OCI-LY7 (cell line): ENCODE measurements around the gene KDM2A. TPM values are rescaled to one million over a fixed set of nuclear protein-coding genes. Genes with fewer than 3 reads are reported as not detected.

Experiments
- BruUV-seq: library from RNA; stranded (reverse); fragments of 400-500 nt; replicated peaks from 2 replicates; lab custom pipeline; 2021; lab: Mats Ljungman, UMichigan
- CTCF ChIA-PET: fragments of 300-600 bp; sonication (Branson Sonifier 250); formaldehyde crosslinking; loops from one replicate; lab custom pipeline; 2022; ENCODE audit warnings: antibody characterized with exemption; ENCODE audit not compliant: unreplicated experiment; lab: Charles Lee
- POLR2A ChIA-PET: fragments of 300-600 bp; sonication (Branson Sonifier 250); formaldehyde crosslinking; loops from one replicate; lab custom pipeline; 2022; ENCODE audit warnings: antibody characterized with exemption; lab: Charles Lee
- DNase-seq: peaks from one replicate; pipeline ENCODE4 v3.0.0-alpha.2; 2015; ENCODE audit warnings: low spot score
- H2AFZ ChIP-seq: fragments of 200-600 bp; sonication (generic), shearing (Covaris generic); 2 replicates; pipeline ENCODE4 v1.6.1; 2014; ENCODE audit warnings: mild to moderate bottlenecking, antibody characterized with exemption, low read length, moderate library complexity
- H3K27ac ChIP-seq: fragments of 200-600 bp; sonication (generic); 2 replicates; pipeline ENCODE4 v1.5.1; 2014; ENCODE audit warnings: mixed run types, low read depth, mild to moderate bottlenecking, moderate library complexity, low read length, inconsistent platforms; ENCODE audit not compliant: poor library complexity, severe bottlenecking
- H3K36me3 ChIP-seq: fragments of 200-600 bp; sonication (generic); 2 replicates; pipeline ENCODE4 v1.6.1; 2014; ENCODE audit warnings: mild to moderate bottlenecking, antibody characterized with exemption, low read length, moderate library complexity, mixed read lengths; ENCODE audit not compliant: insufficient read depth
- H3K4me1 ChIP-seq: fragments of 200-600 bp; sonication (generic); 2 replicates; pipeline ENCODE4 v1.5.1; 2014; ENCODE audit warnings: mild to moderate bottlenecking, low read length; ENCODE audit not compliant: insufficient read depth, poor library complexity, severe bottlenecking
- H3K4me2 ChIP-seq: fragments of 200-600 bp; sonication (generic); 2 replicates; pipeline ENCODE4 v1.6.1; 2014; ENCODE audit warnings: mild to moderate bottlenecking, low read length
- H3K4me3 ChIP-seq: fragments of 200-600 bp; sonication (generic); 2 replicates; pipeline ENCODE4 v1.5.1; 2014; ENCODE audit warnings: mild to moderate bottlenecking, low read depth, low read length; ENCODE audit not compliant: poor library complexity, severe bottlenecking
- H3K79me2 ChIP-seq: fragments of 200-600 bp; sonication (generic); 2 replicates; pipeline ENCODE4 v1.6.1; 2016; ENCODE audit warnings: low read depth, mild to moderate bottlenecking, low read length, moderate library complexity, mixed read lengths; ENCODE audit not compliant: insufficient read depth
- H3K9me2 ChIP-seq: fragments of 200-600 bp; sonication (generic); 2 replicates; pipeline ENCODE4 v1.6.1; 2016; ENCODE audit warnings: mild to moderate bottlenecking, low read length, mixed read lengths; ENCODE audit not compliant: insufficient read depth
- H3K9me3 ChIP-seq: fragments of 200-600 bp; sonication (generic); 2 replicates; pipeline ENCODE4 v1.6.1; 2014; ENCODE audit warnings: mild to moderate bottlenecking, mixed run types, low read length, mixed read lengths
- H4K20me1 ChIP-seq: fragments of 200-600 bp; sonication (generic); 2 replicates; pipeline ENCODE4 v1.6.1; 2014; ENCODE audit warnings: mild to moderate bottlenecking, antibody characterized with exemption, low read length, moderate library complexity, mixed read lengths; ENCODE audit not compliant: insufficient read depth
- EZH2phosphoT487 ChIP-seq: fragments of 200-600 bp; sonication (generic); IDR thresholded peaks from 2 replicates; pipeline ENCODE4 v1.6.1; 2018; ENCODE audit warnings: low read depth, borderline replicate concordance, mild to moderate bottlenecking, mixed run types, antibody characterized with exemption, low read length, moderate library complexity, mixed read lengths
- intact Hi-C: fragments of 100-400 bp; cut with micrococcal nuclease; formaldehyde crosslinking; loops from one replicate; pipeline ENCODE4 v1.10.0; 2022; ENCODE audit not compliant: unreplicated experiment
- total RNA-seq, 2 experiments: library from RNA; depleted of rRNA in 1 of 2; stranded (reverse); fragments of >200 nt in 1 of 2; shearing (Covaris generic) in 1 of 2; gene quantifications; 2 replicates each; pipeline ENCODE4 v1.2.3, GENCODE V29; 2014 to 2022
- TF ChIP-seq, protein P1 (sequence below): fragments of 200-600 bp; sonication (generic); conservative IDR thresholded peaks from 2 replicates; pipeline ENCODE4 v1.5.1; 2014; ENCODE audit warnings: mild to moderate bottlenecking, antibody characterized with exemption, low read length, moderate library complexity, mixed read lengths

Gene KDM2A
- total RNA-seq, 2 experiments from 2014 or later = 31.7 to 66.2 TPM

DNA sequence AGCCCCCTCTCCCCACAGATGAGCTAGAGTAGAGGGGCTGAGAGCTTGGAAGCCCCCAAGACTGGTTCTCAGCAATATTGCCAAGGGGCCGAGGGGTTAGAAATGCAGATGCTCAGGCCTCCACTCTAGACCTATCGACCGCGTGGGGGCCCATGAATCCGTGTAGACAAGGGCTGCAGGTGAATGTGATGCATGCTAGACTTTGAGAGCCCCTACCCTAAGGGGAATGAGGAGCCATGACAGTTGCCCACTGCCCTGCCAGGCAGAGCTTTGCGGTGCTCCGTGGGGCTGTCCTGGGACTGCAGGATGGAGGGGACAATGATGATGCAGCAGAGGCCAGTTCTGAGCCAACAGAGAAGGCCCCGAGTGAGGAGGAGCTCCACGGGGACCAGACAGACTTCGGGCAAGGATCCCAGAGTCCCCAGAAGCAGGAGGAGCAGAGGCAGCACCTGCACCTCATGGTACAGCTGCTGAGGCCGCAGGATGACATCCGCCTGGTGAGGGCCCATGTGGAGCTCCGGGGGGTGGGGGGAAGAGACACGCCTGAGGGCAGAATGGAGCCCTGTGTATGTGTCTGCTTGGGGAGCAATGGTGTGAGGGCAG is 185.5 kb downstream of the KDM2A start:
- Histone ChIP-seq H3K9me3 (no peaks in the 10 kb centered on the region), H3K4me3 (no peak overlapping the region), H3K4me1 (no peaks in the 10 kb centered on the region), H3K27ac (no peak overlapping the region), H4K20me1 (no peaks in the 10 kb centered on the region), H3K9me2 (no peaks in the 10 kb centered on the region), H3K4me2 (no peak overlapping the region), H3K36me3 (peaks cover 71% of the 10 kb centered on the region), H2AFZ (no peak overlapping the region), H3K79me2 (no peaks in the 10 kb centered on the region)
- no peak for DNase-seq
- no peak for TF ChIP-seq EZH2phosphoT487
- TF ChIP-seq, protein P1, sequence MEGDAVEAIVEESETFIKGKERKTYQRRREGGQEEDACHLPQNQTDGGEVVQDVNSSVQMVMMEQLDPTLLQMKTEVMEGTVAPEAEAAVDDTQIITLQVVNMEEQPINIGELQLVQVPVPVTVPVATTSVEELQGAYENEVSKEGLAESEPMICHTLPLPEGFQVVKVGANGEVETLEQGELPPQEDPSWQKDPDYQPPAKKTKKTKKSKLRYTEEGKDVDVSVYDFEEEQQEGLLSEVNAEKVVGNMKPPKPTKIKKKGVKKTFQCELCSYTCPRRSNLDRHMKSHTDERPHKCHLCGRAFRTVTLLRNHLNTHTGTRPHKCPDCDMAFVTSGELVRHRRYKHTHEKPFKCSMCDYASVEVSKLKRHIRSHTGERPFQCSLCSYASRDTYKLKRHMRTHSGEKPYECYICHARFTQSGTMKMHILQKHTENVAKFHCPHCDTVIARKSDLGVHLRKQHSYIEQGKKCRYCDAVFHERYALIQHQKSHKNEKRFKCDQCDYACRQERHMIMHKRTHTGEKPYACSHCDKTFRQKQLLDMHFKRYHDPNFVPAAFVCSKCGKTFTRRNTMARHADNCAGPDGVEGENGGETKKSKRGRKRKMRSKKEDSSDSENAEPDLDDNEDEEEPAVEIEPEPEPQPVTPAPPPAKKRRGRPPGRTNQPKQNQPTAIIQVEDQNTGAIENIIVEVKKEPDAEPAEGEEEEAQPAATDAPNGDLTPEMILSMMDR = no peak
- CTCF ChIA-PET = interaction anchor here (0.6 kb wide), 1 partner anchor 11 kb away, joined by 4 read pairs; no protein-coding TSS in a partner anchor
- POLR2A ChIA-PET = interaction anchor here (0.7 kb wide), 1 partner anchor 720 kb away, joined by 5 read pairs; no protein-coding TSS in a partner anchor
- no TSS peak for BruUV-seq
- intact Hi-C loops = no loop called here

DNA sequence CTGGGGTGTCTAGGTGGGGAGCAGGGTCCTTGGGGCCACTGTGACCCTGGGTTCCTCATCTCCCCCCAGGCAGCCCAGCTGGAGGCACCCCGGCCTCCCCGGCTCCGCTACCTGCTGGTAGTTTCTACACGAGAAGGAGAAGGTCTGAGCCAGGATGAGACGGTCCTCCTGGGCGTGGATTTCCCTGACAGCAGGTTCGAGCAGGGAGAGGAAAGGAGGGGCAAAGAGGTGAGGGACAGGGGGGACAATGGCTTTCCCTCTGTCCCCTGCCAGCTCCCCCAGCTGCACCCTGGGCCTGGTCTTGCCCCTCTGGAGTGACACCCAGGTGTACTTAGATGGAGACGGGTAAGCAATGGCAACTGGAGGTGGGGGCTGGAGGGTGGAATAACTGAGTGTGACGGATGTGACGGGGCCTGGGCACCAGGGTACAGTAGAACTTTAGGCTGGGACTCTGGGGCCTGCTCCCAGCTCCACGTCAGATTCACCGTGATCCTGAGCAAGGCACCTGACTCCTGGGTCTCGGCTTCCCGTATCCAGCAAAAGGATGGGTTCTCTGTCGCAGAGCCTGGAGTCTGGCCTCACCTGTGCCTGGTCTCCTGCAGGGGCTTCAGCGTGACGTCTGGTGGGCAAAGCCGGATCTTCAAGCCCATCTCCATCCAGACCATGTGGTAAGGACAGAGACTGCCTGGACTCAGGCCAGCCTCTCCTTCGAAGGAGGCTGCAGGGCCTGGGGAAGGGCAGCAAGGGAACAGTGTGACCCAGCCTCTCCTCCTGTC is 187.9 kb downstream of the KDM2A start:
- Histone ChIP-seq H3K36me3 (peaks cover 61% of the 10 kb centered on the region), H2AFZ (no peak overlapping the region), H3K4me2 (no peak overlapping the region), H4K20me1 (no peaks in the 10 kb centered on the region), H3K4me3 (no peak overlapping the region), H3K9me3 (no peaks in the 10 kb centered on the region), H3K4me1 (no peaks in the 10 kb centered on the region), H3K79me2 (no peaks in the 10 kb centered on the region), H3K27ac (no peak overlapping the region), H3K9me2 (no peaks in the 10 kb centered on the region)
- TF ChIP-seq, protein P1 = no peak
- TF ChIP-seq EZH2phosphoT487 = no peak
- no TSS peak for BruUV-seq
- CTCF ChIA-PET = no interaction called here
- POLR2A ChIA-PET = no interaction called here
- DNase-seq = no peak
- intact Hi-C loops = no loop called here

DNA sequence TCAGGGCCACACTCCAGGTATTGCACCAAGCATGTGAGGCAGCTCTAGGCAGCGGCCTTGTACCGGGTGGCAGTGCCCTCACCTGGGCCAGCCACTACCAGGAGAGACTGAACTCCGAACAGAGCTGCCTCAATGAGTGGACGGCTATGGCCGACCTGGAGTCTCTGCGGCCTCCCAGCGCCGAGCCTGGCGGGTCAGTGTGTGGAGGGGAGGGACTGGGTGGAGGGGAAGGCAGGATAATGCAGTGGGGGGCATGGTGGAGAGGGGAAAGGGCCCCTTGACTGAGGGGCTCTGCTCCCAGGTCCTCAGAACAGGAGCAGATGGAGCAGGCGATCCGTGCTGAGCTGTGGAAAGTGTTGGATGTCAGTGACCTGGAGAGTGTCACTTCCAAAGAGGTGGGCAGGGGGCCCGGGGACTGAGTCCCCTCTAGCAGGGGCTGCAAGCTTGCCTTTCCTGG is 188.5 kb downstream of the KDM2A start:
- Histone ChIP-seq H3K36me3 (peaks cover 55% of the 10 kb centered on the region), H2AFZ (no peak overlapping the region), H3K4me1 (no peaks in the 10 kb centered on the region), H3K4me2 (no peak overlapping the region), H3K79me2 (no peaks in the 10 kb centered on the region), H3K9me2 (no peaks in the 10 kb centered on the region), H4K20me1 (no peaks in the 10 kb centered on the region), H3K27ac (no peak overlapping the region), H3K9me3 (no peaks in the 10 kb centered on the region), H3K4me3 (no peak overlapping the region)
- no peak for TF ChIP-seq EZH2phosphoT487
- TF ChIP-seq, protein P1 = no peak
- intact Hi-C loops = no loop called here
- no peak for DNase-seq
- POLR2A ChIA-PET = interaction anchor here (0.6 kb wide), 1 partner anchor 12 kb away, joined by 3 read pairs; no protein-coding TSS in a partner anchor
- BruUV-seq = no TSS peak
- CTCF ChIA-PET = no interaction called here
